PC-9 (cell line): Measurements from ENCODE around the gene TMEM17. TPM values are rescaled to one million over a fixed set of nuclear protein-coding genes. Genes with fewer than 3 reads are reported as not detected.

Experiments used
- BruUV-seq: library from RNA; stranded (reverse); fragments of 400-500 nt; replicated peaks from 2 replicates; lab custom pipeline; 2021; lab: Mats Ljungman, UMichigan
- CTCF ChIA-PET: fragments of 300-600 bp; sonication (Branson Sonifier 250); formaldehyde crosslinking; loops from one replicate; lab custom pipeline; 2022; ENCODE audit warnings: antibody characterized with exemption; lab: Charles Lee
- POLR2A ChIA-PET: fragments of 300-600 bp; sonication (Branson Sonifier 250); formaldehyde crosslinking; loops from one replicate; lab custom pipeline; 2022; ENCODE audit warnings: antibody characterized with exemption; ENCODE audit not compliant: unreplicated experiment; lab: Charles Lee
- DNase-seq, 2 experiments: peaks; one replicate each; pipeline versions ENCODE4 v3.0.0 to v3.0.0-alpha.2; 2015 to 2022; ENCODE audit warnings: mixed read lengths in 1 of 2
- H2AFZ ChIP-seq: fragments of 200-600 bp; sonication (generic); 2 replicates; pipeline ENCODE4 v1.8.1; 2017; ENCODE audit warnings: antibody characterized with exemption
- H3F3A ChIP-seq: fragments of 200-600 bp; sonication (generic); 2 replicates; pipeline ENCODE4 v1.8.1; 2017; ENCODE audit warnings: antibody characterized with exemption, mild to moderate bottlenecking, low read depth; ENCODE audit not compliant: insufficient read depth
- H3K27ac ChIP-seq: fragments of 200-600 bp; sonication (generic); 2 replicates; pipeline ENCODE4 v1.6.1; 2016; ENCODE audit warnings: mixed run types
- H3K27me3 ChIP-seq: fragments of 200-600 bp; sonication (generic); 2 replicates; pipeline ENCODE4 v1.6.1; 2016; ENCODE audit warnings: low read depth, mixed run types; ENCODE audit not compliant: insufficient read depth
- H3K36me3 ChIP-seq: fragments of 200-600 bp; sonication (generic); 2 replicates; pipeline ENCODE4 v1.6.1; 2016; ENCODE audit warnings: low read depth, mixed run types
- H3K4me1 ChIP-seq: fragments of 200-600 bp; sonication (generic); replicated peaks from 2 replicates; pipeline ENCODE4 v1.6.1; 2016; ENCODE audit warnings: mixed run types; ENCODE audit not compliant: insufficient read depth
- H3K4me2 ChIP-seq: fragments of 200-600 bp; sonication (generic); 2 replicates; pipeline ENCODE4 v1.6.1; 2017; ENCODE audit warnings: mixed run types
- H3K4me3 ChIP-seq: fragments of 200-600 bp; sonication (generic); 2 replicates; pipeline ENCODE4 v1.6.1; 2016; ENCODE audit warnings: mixed run types
- H3K79me2 ChIP-seq: fragments of 200-600 bp; sonication (generic); 2 replicates; pipeline ENCODE4 v1.6.1; 2017; ENCODE audit warnings: low read depth, mixed run types
- H3K9me2 ChIP-seq: fragments of 200-600 bp; sonication (generic); 2 replicates; pipeline ENCODE4 v1.8.1; 2017; ENCODE audit warnings: mild to moderate bottlenecking; ENCODE audit not compliant: insufficient read depth
- H3K9me3 ChIP-seq: fragments of 200-600 bp; sonication (generic); 2 replicates; pipeline ENCODE4 v1.8.1; 2016; ENCODE audit warnings: low read depth; ENCODE audit not compliant: insufficient read depth
- H4K20me1 ChIP-seq: fragments of 200-600 bp; sonication (generic); 2 replicates; pipeline ENCODE4 v1.8.1; 2017; ENCODE audit not compliant: insufficient read depth
- CTCF ChIP-seq: fragments of 200-600 bp; sonication (generic); conservative IDR thresholded peaks from 2 replicates; pipeline ENCODE4 v1.6.1; 2017; ENCODE audit warnings: mixed run types, antibody characterized with exemption, mild to moderate bottlenecking, moderate library complexity
- EZH2 ChIP-seq: fragments of 200-600 bp; sonication (generic); IDR thresholded peaks from 2 replicates; pipeline ENCODE4 v1.8.0; 2017; ENCODE audit warnings: antibody characterized with exemption, low read depth
- intact Hi-C: fragments of 100-400 bp; cut with micrococcal nuclease; formaldehyde crosslinking; loops from one replicate; pipeline ENCODE4 v1.10.0; 2022; ENCODE audit not compliant: unreplicated experiment
- total RNA-seq: library from RNA; stranded (reverse); gene quantifications from 2 replicates; pipeline ENCODE4 v1.2.3, GENCODE V29; 2021

TMEM17 gene
- total RNA-seq, 1 experiment from 2014 or later, result 11.0 TPM

- Histone ChIP-seq H3K27ac (no peak overlapping the region), H3K4me2 (no peak overlapping the region), H3K27me3 (no peaks in the 10 kb centered on the region), H4K20me1 (no peaks in the 10 kb centered on the region), H3F3A (no peaks in the 10 kb centered on the region), H3K9me3 (no peaks in the 10 kb centered on the region), H2AFZ (no peak overlapping the region), H3K79me2 (no peaks in the 10 kb centered on the region), H3K9me2 (no peaks in the 10 kb centered on the region), H3K4me3 (no peak overlapping the region), H3K36me3 (no peaks in the 10 kb centered on the region), H3K4me1 (no peaks in the 10 kb centered on the region)
- TF ChIP-seq EZH2 (no peak), CTCF (no peak)
- no peak for DNase-seq
- ChIA-PET POLR2A (interaction anchor here (0.7 kb wide), 1 partner anchor 50 kb away, joined by 13 read pairs; no protein-coding TSS in a partner anchor), CTCF (no interaction called here)
- BruUV-seq, result no TSS peak
- intact Hi-C loops, result no loop called here
These were observed 38.3 kb downstream of the TMEM17 start for GRCh38 chr2:62467475-62468321.

- no peak for DNase-seq
- Histone ChIP-seq H3K4me2 (no peak overlapping the region), H3K9me2 (no peaks in the 10 kb centered on the region), H3K27me3 (no peaks in the 10 kb centered on the region), H3F3A (no peaks in the 10 kb centered on the region), H3K27ac (no peak overlapping the region), H4K20me1 (no peaks in the 10 kb centered on the region), H2AFZ (no peak overlapping the region), H3K79me2 (no peaks in the 10 kb centered on the region), H3K4me3 (no peak overlapping the region), H3K9me3 (no peaks in the 10 kb centered on the region), H3K36me3 (no peaks in the 10 kb centered on the region), H3K4me1 (no peaks in the 10 kb centered on the region)
- intact Hi-C loops, result no loop called here
- no TSS peak for BruUV-seq
- TF ChIP-seq EZH2 (no peak), CTCF (no peak)
- POLR2A ChIA-PET, result interaction anchor here (0.7 kb wide), 1 partner anchor 49 kb away, joined by 13 read pairs; no protein-coding TSS in a partner anchor
- CTCF ChIA-PET, result no interaction called here
These were observed 38.9 kb downstream of the TMEM17 start for GRCh38 chr2:62467100-62467474.

GRCh38 chr2:62466503-62466854 lies 39.5 kb downstream of the TMEM17 start:
- Histone ChIP-seq H3K9me3 (no peaks in the 10 kb centered on the region), H3K79me2 (no peaks in the 10 kb centered on the region), H3K27ac (no peak overlapping the region), H3K9me2 (no peaks in the 10 kb centered on the region), H3K4me2 (no peak overlapping the region), H4K20me1 (no peaks in the 10 kb centered on the region), H3K27me3 (no peaks in the 10 kb centered on the region), H3K36me3 (no peaks in the 10 kb centered on the region), H2AFZ (no peak overlapping the region), H3K4me3 (no peak overlapping the region), H3F3A (no peaks in the 10 kb centered on the region), H3K4me1 (no peaks in the 10 kb centered on the region)
- no TSS peak for BruUV-seq
- ChIA-PET POLR2A (interaction anchor here (0.7 to 1.0 kb wide), 2 partner anchors 266 to 311 kb away, joined by 3 read pairs; no protein-coding TSS in a partner anchor), CTCF (no interaction called here)
- TF ChIP-seq EZH2 (no peak), CTCF (no peak)
- intact Hi-C loops, result no loop called here
- DNase-seq, result no peak
